Measurements from ENCODE around the gene AR.

- TF ChIP-seq CTCF (IDR thresholded peaks at IDR 0.05; ENCODE audit: insufficient read depth, low read length, poor library complexity, severe bottlenecking) (no peak), EZH2phosphoT487 (conservative IDR thresholded peaks at IDR 0.05; ENCODE audit: low read length) (no peak)
Measured at GRCh38 chrX:67732864-67733263, 189.0 kb downstream of the AR start.

Measured in SU-DHL-6 (cell line).